Measurements from ENCODE around the gene TBC1D14. TPM values are rescaled to one million over a fixed set of nuclear protein-coding genes. Genes with fewer than 3 reads are reported as not detected.
A peak's percentile ranks its signal among the peaks of the same experiment; 100 is the strongest.

Gene TBC1D14
- polyA plus RNA-seq, 1 experiment, result 35.8 TPM

DNA sequence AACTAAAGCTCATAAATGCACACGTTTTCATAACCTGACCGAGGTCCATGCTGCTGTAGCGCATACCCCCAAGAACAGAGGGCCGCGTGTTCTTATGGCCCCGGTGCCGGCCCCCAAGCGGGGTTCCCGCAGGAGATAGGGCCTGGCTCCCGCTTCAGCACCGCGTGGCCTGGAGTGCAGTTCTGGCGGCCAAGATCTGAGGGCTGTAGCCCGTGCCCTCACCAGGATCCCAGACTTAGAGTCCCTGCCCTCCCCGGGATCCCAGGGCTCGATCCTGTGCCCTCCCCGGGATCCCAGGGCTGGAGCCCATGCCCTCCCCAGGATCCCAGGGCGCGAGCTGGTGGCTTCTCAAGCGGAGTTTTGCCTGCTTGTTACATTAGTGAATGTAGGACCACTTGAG, 159.3 kb downstream of the TBC1D14 start:
- DNase-seq (ENCODE audit: low read depth), result no peak

DNA sequence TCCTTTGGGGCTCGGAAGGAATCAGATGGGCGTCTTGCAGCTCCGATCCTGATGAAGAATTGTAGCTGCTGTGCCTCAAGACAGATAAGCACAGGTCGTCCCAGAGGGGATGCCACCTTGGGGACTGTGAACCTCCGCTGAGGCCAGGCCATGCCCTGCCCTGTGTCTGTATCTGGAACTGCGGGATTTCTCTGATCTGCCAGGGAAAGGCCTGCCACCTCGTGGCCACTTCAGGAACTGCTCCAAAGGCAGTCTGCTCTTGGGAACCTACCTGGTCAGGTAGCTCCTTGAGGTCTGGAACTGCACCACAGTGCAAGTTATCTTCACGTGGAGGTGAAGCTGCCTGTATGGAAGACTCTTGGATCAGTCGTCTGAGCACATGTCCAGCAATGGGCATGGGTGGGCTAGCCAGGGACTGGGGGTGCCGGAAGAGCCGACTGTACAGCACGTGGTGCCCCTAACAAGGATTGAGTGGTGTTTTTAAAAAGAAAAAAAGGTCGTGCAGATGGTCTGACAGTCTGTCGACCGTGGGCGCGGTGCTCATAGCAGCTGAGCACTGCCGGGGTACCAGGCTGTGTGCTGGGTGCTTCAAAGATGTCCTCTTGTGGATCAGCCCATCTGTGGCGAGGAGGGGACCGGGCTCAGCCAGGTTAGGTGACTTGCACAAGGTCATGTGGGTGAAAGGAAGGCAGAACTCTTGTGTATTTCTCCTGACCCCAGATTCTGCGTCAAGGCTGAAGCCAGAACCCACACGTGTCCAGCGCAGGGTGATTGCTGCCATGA, 161.3 kb downstream of the TBC1D14 start:
- CTCF ChIA-PET, result interaction anchor here (0.6 to 10.8 kb wide), 41 partner anchors 8 to 429 kb away, joined by 3 to 116 read pairs (median 5); partner anchors contain the start of genes TADA2B and TBC1D14
- H3K36me3 ChIP-seq (ENCODE audit: control insufficient read depth, insufficient read depth, low read length), result no peaks in the 10 kb centered on the region
- H3K27me3 ChIP-seq (ENCODE audit: control insufficient read depth, insufficient read depth, low read length), result no peaks in the 10 kb centered on the region
- H3K4me3 ChIP-seq (ENCODE audit: low read depth, low read length), result no peak overlapping the region
- POLR2A ChIA-PET, result no interaction called here
- TF ChIP-seq, protein P1, sequence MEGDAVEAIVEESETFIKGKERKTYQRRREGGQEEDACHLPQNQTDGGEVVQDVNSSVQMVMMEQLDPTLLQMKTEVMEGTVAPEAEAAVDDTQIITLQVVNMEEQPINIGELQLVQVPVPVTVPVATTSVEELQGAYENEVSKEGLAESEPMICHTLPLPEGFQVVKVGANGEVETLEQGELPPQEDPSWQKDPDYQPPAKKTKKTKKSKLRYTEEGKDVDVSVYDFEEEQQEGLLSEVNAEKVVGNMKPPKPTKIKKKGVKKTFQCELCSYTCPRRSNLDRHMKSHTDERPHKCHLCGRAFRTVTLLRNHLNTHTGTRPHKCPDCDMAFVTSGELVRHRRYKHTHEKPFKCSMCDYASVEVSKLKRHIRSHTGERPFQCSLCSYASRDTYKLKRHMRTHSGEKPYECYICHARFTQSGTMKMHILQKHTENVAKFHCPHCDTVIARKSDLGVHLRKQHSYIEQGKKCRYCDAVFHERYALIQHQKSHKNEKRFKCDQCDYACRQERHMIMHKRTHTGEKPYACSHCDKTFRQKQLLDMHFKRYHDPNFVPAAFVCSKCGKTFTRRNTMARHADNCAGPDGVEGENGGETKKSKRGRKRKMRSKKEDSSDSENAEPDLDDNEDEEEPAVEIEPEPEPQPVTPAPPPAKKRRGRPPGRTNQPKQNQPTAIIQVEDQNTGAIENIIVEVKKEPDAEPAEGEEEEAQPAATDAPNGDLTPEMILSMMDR (IDR thresholded peaks at IDR 0.05; ENCODE audit: insufficient read depth, low read depth, low read length), result peak; percentile 98
- no peak for DNase-seq (ENCODE audit: low read depth)

More for the DNA sequence above, 159.3 kb downstream of the TBC1D14 start:
- TF ChIP-seq, protein P1 (IDR thresholded peaks at IDR 0.05; ENCODE audit: insufficient read depth, low read depth, low read length), result no peak
- H3K36me3 ChIP-seq (ENCODE audit: control insufficient read depth, insufficient read depth, low read length), result peaks cover 2% of the 10 kb centered on the region
- ChIA-PET POLR2A (no interaction called here), CTCF (interaction anchor here (1.0 to 10.8 kb wide), 11 partner anchors 13 to 351 kb away, joined by 3 to 116 read pairs (median 9); partner anchors contain the start of gene TADA2B)
- H3K27me3 ChIP-seq (ENCODE audit: control insufficient read depth, insufficient read depth, low read length), result no peaks in the 10 kb centered on the region
- H3K4me3 ChIP-seq (ENCODE audit: low read depth, low read length), result peak overlapping the region; percentile 61

DNA sequence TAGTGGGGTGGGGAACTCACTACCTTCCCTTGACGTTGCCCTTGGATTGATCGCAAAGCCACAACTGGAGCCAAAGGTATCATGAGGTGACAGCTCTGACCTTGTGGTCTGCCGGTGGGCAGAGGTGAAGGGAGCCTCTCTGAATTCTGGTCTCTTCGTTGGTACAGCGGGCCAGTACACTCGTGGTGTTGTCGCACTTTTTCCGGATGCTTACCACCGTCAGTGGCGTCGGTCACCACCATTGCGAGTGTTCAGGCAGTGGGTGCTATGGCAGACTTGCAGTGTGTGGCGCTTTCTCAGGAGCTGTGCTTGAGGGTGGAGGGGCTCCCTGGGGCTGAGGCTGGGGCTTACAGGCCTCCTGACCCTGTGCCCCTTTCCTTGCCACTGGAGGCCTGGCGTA, 163.4 kb downstream of the TBC1D14 start:
- Histone ChIP-seq H3K27me3 (ENCODE audit: control insufficient read depth, insufficient read depth, low read length) (no peaks in the 10 kb centered on the region), H3K4me3 (ENCODE audit: low read depth, low read length) (no peak overlapping the region), H3K36me3 (ENCODE audit: control insufficient read depth, insufficient read depth, low read length) (no peaks in the 10 kb centered on the region)
- TF ChIP-seq, protein P1 (IDR thresholded peaks at IDR 0.05; ENCODE audit: insufficient read depth, low read depth, low read length), result no peak
- ChIA-PET POLR2A (no interaction called here), CTCF (interaction anchor here (2.0 to 7.5 kb wide), 4 partner anchors 9 to 352 kb away, joined by 12 to 45 read pairs (median 40); partner anchors contain the start of gene TADA2B)
- no peak for DNase-seq (ENCODE audit: low read depth)

DNA sequence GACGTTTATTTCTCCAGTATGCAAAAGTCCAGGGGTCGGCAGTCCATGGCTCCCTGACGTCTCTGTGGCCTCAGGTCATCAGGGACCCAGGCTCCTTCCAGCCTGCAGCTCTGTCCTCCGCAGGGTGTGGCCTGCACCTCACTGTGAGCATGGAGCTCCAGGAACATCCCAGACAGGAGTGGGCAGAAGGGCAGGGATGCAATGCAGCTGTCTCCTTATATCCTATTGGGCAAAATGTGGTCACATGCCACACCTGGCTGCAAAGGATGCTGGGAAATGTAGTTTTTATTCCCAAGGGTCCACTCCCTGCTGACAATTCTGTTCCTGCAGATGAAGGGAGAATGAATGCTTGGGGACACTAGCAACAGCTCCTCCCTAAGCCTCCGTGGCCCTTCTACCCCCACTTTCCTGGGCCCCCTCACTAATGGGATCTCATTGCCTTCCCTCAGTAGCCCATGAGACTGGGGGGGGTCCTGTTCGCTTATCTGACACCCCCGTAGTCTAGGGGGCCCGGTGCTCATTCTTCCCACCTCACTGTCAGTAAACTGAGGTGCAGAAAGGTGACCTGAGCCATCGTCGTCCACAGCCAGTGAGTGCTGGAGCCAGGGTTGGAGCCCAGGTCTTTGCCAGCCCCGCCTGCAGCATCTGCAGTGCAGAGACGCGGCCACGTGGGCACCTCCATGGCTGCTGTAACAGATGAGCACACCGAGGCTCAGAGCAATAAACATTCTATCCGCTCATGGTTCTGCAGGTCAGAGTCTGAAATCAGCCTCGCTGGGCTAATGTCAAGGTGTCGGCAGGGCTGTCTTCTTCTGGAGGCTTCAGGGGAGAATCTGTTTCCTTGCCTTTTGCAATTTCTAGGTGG, 164.1 kb downstream of the TBC1D14 start:
- no peak for DNase-seq (ENCODE audit: low read depth)
- no peaks in the 10 kb centered on the region for H3K36me3 ChIP-seq (ENCODE audit: control insufficient read depth, insufficient read depth, low read length)
- H3K4me3 ChIP-seq (ENCODE audit: low read depth, low read length), result no peak overlapping the region
- H3K27me3 ChIP-seq (ENCODE audit: control insufficient read depth, insufficient read depth, low read length), result no peaks in the 10 kb centered on the region
- TF ChIP-seq, protein P1 (IDR thresholded peaks at IDR 0.05; ENCODE audit: insufficient read depth, low read depth, low read length), result no peak
- POLR2A ChIA-PET, result no interaction called here
- CTCF ChIA-PET, result interaction anchor here (1.5 to 6.0 kb wide), 4 partner anchors 8 to 353 kb away, joined by 5 to 45 read pairs (median 23); no protein-coding TSS in a partner anchor

DNA sequence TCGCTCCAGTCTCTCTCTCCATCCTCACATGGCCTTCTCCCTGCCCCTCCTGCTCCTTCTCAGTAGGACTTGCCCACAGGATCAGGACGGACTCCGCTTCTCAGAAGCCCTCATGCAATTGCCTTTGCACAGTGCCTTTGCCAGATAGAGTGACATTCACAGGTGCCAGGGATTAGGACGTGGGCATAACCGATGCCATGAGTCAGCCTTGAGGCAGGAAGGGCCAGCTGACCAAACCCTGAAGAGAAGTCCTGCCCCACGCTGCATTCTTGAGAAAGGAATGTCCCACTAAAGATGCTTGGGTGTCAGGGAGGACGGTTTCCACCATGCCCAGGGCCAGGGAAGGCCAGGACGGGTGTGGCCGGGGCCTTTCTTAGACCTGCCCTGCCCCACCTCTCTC, 164.8 kb downstream of the TBC1D14 start:
- CTCF ChIA-PET, result interaction anchor here (0.8 to 1.5 kb wide), 2 partner anchors 100 to 101 kb away, joined by 3 to 5 read pairs; no protein-coding TSS in a partner anchor
- no peaks in the 10 kb centered on the region for H3K27me3 ChIP-seq (ENCODE audit: control insufficient read depth, insufficient read depth, low read length)
- TF ChIP-seq, protein P1 (IDR thresholded peaks at IDR 0.05; ENCODE audit: insufficient read depth, low read depth, low read length), result no peak
- POLR2A ChIA-PET, result no interaction called here
- DNase-seq (ENCODE audit: low read depth), result no peak
- no peaks in the 10 kb centered on the region for H3K36me3 ChIP-seq (ENCODE audit: control insufficient read depth, insufficient read depth, low read length)
- H3K4me3 ChIP-seq (ENCODE audit: low read depth, low read length), result no peak overlapping the region
